DMS53 treated with DMSO at 0.1 percent for 48 hours (cell line): Measurements from ENCODE around the gene CREB3L1.

Experiments used
- DNase-seq: peaks from one replicate; lab custom pipeline; 2025; ENCODE audit not compliant: unreplicated experiment; lab: John Stamatoyannopoulos, UW

CREB3L1 gene

GRCh38 chr11:46321757-46322156 lies 44.3 kb downstream of the CREB3L1 start:
- no peak for DNase-seq

GRCh38 chr11:46322759-46323158 lies 45.3 kb downstream of the CREB3L1 start:
- no peak for DNase-seq

GRCh38 chr11:46326813-46327416 lies 49.5 kb downstream of the CREB3L1 start:
- DNase-seq, result no peak

GRCh38 chr11:46327829-46328228 lies 50.4 kb downstream of the CREB3L1 start:
- DNase-seq, result no peak

- DNase-seq, result no peak
Observed at GRCh38 chr11:46330154-46330553, 52.7 kb downstream of the CREB3L1 start.

GRCh38 chr11:46330563-46331281 lies 53.3 kb downstream of the CREB3L1 start:
- DNase-seq, result no peak

- no peak for DNase-seq
Observed at GRCh38 chr11:46331282-46331984, 54.0 kb downstream of the CREB3L1 start.

GRCh38 chr11:46332093-46332567 lies 54.7 kb downstream of the CREB3L1 start:
- no peak for DNase-seq

- DNase-seq, result no peak
Observed at GRCh38 chr11:46332568-46333393, 55.3 kb downstream of the CREB3L1 start.

- no peak for DNase-seq
Observed at GRCh38 chr11:46333394-46333947, 56.0 kb downstream of the CREB3L1 start.

GRCh38 chr11:46334211-46334610 lies 56.7 kb downstream of the CREB3L1 start:
- no peak for DNase-seq

GRCh38 chr11:46335271-46335670 lies 57.8 kb downstream of the CREB3L1 start:
- no peak for DNase-seq

GRCh38 chr11:46335890-46336562 lies 58.6 kb downstream of the CREB3L1 start:
- no peak for DNase-seq

GRCh38 chr11:46336563-46337180 lies 59.2 kb downstream of the CREB3L1 start:
- DNase-seq, result no peak

GRCh38 chr11:46337626-46338345 lies 60.3 kb downstream of the CREB3L1 start:
- DNase-seq, result no peak

GRCh38 chr11:46338636-46338987 lies 61.1 kb downstream of the CREB3L1 start:
- DNase-seq, result no peak

- no peak for DNase-seq
Observed at GRCh38 chr11:46338988-46339666, 61.7 kb downstream of the CREB3L1 start.

- no peak for DNase-seq
Observed at GRCh38 chr11:46339816-46340215, 62.4 kb downstream of the CREB3L1 start.

GRCh38 chr11:46341454-46341853 lies 64.0 kb downstream of the CREB3L1 start:
- no peak for DNase-seq
